Measurements from ENCODE around the gene DOCK8.

DNA sequence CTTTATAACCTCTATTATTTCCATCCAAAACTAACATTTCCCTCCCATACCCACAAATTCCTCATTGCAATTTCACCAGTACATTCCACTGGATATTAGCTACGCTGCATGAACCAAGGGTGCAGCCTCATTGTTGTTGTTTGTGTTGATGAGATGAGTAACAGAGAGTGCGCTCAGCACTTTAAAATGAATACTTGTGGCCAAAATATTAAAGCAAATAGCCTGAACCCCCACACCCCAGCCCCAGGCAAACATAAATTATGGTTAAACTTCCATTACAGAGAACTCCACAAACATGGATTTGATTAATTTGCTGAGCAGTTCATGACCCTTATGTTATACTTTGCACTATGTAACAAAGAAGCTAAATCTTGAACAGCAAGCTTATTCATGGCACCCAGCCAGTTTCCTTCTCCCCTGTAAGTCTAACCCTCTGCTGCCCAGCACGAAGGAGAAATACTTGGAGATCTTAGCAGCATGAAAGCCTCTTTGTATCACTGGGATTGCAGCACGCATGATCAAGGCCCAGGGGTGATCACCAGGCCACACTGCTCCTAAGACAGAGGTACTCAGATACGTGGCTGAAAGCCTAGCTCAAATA, 205.0 kb downstream of the DOCK8 start:
- TF ChIP-seq CTCF (IDR thresholded peaks at IDR 0.05): no peak
- TF ChIP-seq POLR2A (IDR thresholded peaks at IDR 0.05): no peak
